ENCODE measurements around the gene CNOT9. TPM values are rescaled to one million over a fixed set of nuclear protein-coding genes. Genes with fewer than 3 reads are reported as not detected.

CNOT9 gene
- total and polyA plus RNA-seq, 12 donors, result 20.4 to 58.5 (median 38.5) TPM

DNA sequence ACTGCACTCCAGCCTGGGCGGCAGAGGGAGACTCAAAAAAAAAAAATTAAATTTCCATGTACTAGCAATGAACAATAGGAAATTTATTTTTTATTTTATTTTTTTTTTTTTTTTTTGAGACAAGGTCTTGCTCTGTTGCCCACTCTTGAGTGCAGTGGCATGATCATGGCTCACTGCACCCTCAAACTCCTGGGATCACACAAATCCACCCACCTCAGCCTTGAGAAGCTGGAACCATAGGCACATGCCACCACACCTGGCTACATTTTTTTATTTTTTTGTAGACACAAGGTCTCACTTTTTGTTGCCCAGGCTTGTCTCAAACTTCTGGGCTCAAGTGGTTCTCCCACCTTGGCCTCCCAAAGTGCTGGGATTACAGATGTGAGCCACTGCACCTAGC is 16.9 kb downstream of the CNOT9 start:
- no peak for TF ChIP-seq POLR2A (IDR thresholded peaks at IDR 0.05)
- TF ChIP-seq, protein P1, sequence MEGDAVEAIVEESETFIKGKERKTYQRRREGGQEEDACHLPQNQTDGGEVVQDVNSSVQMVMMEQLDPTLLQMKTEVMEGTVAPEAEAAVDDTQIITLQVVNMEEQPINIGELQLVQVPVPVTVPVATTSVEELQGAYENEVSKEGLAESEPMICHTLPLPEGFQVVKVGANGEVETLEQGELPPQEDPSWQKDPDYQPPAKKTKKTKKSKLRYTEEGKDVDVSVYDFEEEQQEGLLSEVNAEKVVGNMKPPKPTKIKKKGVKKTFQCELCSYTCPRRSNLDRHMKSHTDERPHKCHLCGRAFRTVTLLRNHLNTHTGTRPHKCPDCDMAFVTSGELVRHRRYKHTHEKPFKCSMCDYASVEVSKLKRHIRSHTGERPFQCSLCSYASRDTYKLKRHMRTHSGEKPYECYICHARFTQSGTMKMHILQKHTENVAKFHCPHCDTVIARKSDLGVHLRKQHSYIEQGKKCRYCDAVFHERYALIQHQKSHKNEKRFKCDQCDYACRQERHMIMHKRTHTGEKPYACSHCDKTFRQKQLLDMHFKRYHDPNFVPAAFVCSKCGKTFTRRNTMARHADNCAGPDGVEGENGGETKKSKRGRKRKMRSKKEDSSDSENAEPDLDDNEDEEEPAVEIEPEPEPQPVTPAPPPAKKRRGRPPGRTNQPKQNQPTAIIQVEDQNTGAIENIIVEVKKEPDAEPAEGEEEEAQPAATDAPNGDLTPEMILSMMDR (IDR thresholded peaks at IDR 0.05), result no peak
- no peaks in the 10 kb centered on the region for H3K27me3 ChIP-seq
- no peak for DNase-seq
- H3K27ac ChIP-seq, result no peak overlapping the region
- peaks cover 0 to 91% of the 10 kb centered on the region in 2 donors for H3K36me3 ChIP-seq (replicated peaks in 1 of 2)
- peaks cover 0 to 3% of the 10 kb centered on the region in 2 donors for H3K4me1 ChIP-seq (replicated peaks in 1 of 2)
- 96 to 100% (median 98%) methylated on average over 1 of the region's 1 CpG for WGBS, 4 donors
- intact Hi-C loops (cut with DNase I), result no loop called here
- H3K4me3 ChIP-seq, result no peak overlapping the region
- no peaks in the 10 kb centered on the region for H3K9me3 ChIP-seq (replicated peaks in 1 of 3)

DNA sequence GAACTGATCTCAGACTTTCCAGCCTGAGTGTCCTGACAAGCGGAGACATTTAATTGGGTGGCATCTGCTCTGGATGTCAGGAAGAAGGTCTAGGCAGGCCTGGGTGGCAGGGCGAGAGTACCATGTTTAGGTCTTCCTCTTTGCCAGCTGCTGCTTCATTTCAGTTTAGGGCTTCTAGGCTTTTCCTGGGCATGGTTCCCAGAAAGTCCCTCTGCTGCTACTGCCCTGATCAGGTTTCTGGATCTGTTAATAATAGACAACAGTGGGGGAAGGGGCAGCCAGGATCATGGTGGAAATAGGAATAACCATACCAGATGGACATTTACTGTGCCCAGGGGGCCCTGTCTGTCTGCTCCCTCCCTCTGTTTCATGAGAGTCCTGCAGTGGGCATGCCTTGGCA is 36.8 kb downstream of the CNOT9 start:
- no peak overlapping the region for H3K27ac ChIP-seq
- no peaks in the 10 kb centered on the region for H3K9me3 ChIP-seq (replicated peaks in 1 of 3)
- no peak for DNase-seq
- no peaks in the 10 kb centered on the region for H3K36me3 ChIP-seq (replicated peaks in 1 of 2)
- no peak overlapping the region for H3K4me3 ChIP-seq
- 84 to 100% (median 88%) methylated on average over 1 to 2 of the region's 2 CpGs for WGBS, 4 donors
- no peak for TF ChIP-seq POLR2A (IDR thresholded peaks at IDR 0.05)
- TF ChIP-seq, protein P1 (IDR thresholded peaks at IDR 0.05), result no peak
- no peaks in the 10 kb centered on the region for H3K27me3 ChIP-seq
- H3K4me1 ChIP-seq (replicated peaks in 1 of 2), result peaks cover 0 to 7% of the 10 kb centered on the region in 2 donors
- intact Hi-C loops (cut with DNase I), result no loop called here

DNA sequence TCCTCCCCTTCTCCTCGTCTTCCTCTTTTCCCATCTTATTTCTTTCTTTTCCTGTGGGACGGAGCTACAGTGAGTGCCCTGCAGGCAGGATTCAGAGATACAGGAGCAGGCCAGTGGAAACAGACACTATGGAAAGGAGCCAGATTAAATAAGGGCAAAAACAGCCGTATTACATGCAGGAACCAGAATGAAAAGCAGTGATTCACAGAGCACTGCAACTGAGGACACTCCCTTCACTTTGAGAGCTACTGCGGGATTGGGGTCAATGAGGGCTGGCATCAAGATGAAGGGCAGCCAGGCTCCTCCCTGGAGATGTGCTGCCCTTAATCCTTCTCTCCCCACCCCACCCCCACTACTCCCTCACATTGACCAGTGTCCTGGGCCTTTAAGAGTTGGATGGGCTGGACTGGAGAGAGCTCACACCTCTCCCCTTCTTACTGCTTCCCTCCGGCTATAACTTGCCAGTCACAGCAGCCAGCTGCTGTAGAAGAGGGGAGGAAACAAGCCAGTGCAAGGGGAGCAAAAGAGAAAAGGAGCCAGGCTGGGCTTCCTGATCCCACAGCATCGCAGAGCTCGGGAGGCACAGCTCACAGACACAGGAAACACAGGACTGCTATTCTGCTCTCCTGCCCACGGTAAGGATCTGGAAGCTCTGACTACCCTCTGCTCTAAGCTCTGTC is 38.9 kb downstream of the CNOT9 start, which contains the start of gene PLCD4:
PLCD4 (plus strand) TSS at position 464 of the 680 bp plus-strand sequence. CDS start 7,841 bp downstream, outside the sequence.
- TF ChIP-seq, protein P1 (IDR thresholded peaks at IDR 0.05), result peak in 4 of 6 experiments; percentile 26 to 46 (median 34)
- peak in 1 of 2 donors; percentile 15 for TF ChIP-seq POLR2A (IDR thresholded peaks at IDR 0.05)
- Histone ChIP-seq H3K27ac (peak within 1 kb of the TSS in 2 of 5 donors; percentile 36 to 55), H3K9me3 (replicated peaks in 1 of 3) (no peaks in the 10 kb centered on the region), H3K4me1 (replicated peaks in 1 of 2) (peaks cover 0 to 7% of the 10 kb centered on the region in 2 donors), H3K4me3 (peak within 1 kb of the TSS in 1 of 4 donors; percentile 7), H3K27me3 (no peaks in the 10 kb centered on the region), H3K36me3 (replicated peaks in 1 of 2) (no peaks in the 10 kb centered on the region)
- intact Hi-C loops (cut with DNase I), result no loop called here
- DNase-seq, result peak; percentile 27 to 78 (median 48)
- 14 to 21% (median 18%) methylated on average over 6 to 8 of the region's 8 CpGs for whole genome bisulfite sequencing, 4 donors

DNA sequence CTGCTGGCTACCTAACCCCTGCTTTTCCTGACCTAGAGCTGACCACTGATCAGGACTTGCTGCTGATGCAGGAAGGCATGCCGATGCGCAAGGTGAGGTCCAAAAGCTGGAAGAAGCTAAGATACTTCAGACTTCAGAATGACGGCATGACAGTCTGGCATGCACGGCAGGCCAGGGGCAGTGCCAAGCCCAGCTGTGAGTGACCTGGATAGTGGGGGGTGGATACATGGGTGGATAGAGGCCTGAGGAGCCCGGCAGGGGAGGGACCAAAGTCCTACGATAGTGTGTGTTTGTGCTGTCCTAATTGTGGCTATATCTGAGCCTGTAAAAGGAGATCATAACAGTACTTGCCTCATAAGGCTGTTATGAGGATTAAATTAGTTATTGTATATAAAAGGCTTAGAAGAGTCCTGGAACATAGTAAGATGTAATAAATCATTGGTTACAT is 47.3 kb downstream of the CNOT9 start:
- intact Hi-C loops (cut with DNase I), result no loop called here
- no peak for DNase-seq
- WGBS, 4 donors, result 81 to 90% (median 86%) methylated on average over 4 to 6 of the region's 6 CpGs
- Histone ChIP-seq H3K9me3 (replicated peaks in 1 of 3) (no peaks in the 10 kb centered on the region), H3K4me3 (no peak overlapping the region), H3K36me3 (replicated peaks in 1 of 2) (no peaks in the 10 kb centered on the region), H3K27ac (no peak overlapping the region), H3K4me1 (replicated peaks in 1 of 2) (no peaks in the 10 kb centered on the region), H3K27me3 (no peaks in the 10 kb centered on the region)
- TF ChIP-seq, protein P1 (IDR thresholded peaks at IDR 0.05), result no peak
- no peak for TF ChIP-seq POLR2A (IDR thresholded peaks at IDR 0.05)
